CD4-positive, alpha-beta T cell treated with Interleukin-12 subunit alpha and Interleukin-12 subunit beta, for 1 hour (primary cell): Measurements from ENCODE around the gene CANX.
"Not testable (repeated sequence)": the region's sequence is repeated elsewhere in the genome, so short reads cannot be mapped to it uniquely, and the experiment has no call there.

Experiments
- DNase-seq: peaks from one replicate; pipeline ENCODE4 v3.0.0-alpha.2; 2020

CANX gene

DNA sequence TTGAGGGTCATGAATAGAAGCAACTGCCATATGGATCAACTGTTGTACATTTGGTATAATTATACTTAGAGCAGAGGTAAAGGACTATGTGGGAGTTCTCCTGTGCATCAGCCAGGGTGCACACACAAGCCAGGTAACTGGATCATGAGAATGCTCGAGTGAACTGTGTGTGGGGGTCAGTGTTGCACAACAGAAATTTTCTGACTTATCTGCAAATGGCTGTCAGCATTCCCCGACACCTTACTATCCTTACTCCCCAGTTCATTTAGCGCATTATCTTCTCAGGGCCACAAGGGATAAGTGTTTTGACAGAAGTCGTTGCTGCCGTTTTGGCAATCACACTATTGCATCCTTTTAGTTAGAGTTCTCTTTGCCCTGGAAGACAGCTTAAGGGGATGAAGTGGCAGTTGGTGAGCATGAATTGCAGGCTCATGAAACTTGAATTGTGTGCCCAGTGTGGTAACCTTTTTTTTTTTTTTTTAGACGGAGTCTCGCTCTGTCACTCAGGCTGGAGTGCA lies 1.7 kb downstream of the CANX start:
- no peak for DNase-seq

DNA sequence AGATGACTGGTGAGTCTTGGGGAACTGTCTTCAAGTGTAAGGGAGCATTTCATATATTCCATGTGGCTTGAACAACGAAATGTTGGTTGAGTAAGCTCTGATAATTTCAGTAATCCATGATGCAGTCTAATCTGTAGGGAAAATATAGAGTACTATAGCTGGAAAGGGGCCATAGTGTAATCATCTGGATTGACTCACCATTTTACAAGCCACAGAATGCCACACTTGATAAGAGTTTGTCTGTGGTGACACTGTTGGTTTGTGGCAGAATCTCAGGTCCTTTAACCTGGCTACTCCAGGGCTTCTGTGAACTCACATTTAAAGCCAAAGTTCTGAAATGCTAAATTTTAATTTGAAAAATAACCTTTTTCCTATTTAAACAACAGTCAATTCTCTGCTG lies 17.5 kb downstream of the CANX start:
- no peak for DNase-seq

- no peak for DNase-seq
Observed at GRCh38 chr5:179720222-179720621, 21.5 kb downstream of the CANX start.

GRCh38 chr5:179724163-179724562 lies 25.4 kb downstream of the CANX start:
- no peak for DNase-seq

DNA sequence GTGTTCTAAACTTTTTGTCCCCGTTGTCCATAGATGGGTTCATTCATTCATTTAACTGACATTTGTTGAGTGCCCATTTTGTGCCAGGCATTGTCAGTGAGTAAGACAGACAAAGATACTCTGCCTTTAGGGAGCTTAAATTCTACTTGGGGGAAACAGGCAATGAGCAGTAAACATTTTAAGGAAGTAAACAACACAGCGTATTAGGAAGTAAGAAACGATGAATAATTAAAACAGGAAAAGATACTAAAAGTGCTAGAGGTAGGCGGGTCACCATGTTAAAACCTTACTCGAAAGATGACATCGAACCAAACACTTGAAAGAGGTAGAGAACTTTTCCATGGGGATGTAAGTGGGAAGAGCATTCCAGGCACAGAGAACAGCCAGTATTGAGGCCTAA lies 28.3 kb downstream of the CANX start:
- DNase-seq: no peak

- DNase-seq: no peak
Observed at GRCh38 chr5:179729303-179729702, 30.5 kb downstream of the CANX start.

DNA sequence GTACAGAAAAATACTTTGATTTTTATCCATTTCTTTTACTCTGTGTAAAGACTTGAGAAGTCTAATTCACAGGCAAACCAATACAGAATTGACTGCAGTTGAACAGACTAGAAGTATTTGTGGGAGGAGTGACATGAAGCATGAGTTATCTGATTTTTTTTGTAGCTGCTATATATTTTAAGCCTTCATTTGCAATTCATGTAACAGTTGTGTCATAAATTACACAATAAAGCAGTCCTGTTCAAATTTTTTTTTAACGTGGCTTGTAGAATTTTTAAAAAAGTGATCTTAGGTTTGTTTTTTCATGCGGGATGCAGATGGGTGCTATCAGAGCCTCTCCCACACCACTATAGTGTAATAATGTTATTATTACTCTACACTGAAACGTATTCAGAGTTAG lies 31.0 kb downstream of the CANX start:
- DNase-seq: no peak

- DNase-seq: no peak
Observed at GRCh38 chr5:179730356-179730755, 31.6 kb downstream of the CANX start.

GRCh38 chr5:179730852-179731251 lies 32.1 kb downstream of the CANX start:
- DNase-seq: no peak

- DNase-seq: no peak
Observed at GRCh38 chr5:179731791-179732411, 33.1 kb downstream of the CANX start.

GRCh38 chr5:179732412-179732917 lies 33.7 kb downstream of the CANX start, which contains the start of gene MAML1:
Gene MAML1, plus strand, starts transcription at chr5:179732822. Its CDS starts 291 bp downstream, at chr5:179733113.
- peak; percentile 100 for DNase-seq

GRCh38 chr5:179732918-179733771 lies 34.4 kb downstream of the CANX start:
- DNase-seq: no peak

DNA sequence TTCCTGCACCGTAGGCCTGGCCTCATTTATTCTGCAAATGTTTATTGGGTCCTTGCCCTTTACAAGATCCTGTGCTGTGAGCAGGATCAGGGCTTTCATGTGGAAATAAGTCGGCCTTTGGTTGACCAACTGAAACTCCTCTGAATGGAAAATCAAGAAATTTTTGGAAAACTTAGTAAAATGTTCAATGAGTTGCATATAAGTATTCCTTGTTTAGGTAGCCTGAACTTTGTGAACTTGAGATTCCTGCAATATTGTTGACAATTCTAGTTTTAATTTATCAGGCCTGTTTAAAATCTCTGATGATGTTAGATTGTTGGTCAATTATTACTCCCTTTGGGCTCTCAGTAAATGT lies 35.0 kb downstream of the CANX start:
- DNase-seq: no peak

DNA sequence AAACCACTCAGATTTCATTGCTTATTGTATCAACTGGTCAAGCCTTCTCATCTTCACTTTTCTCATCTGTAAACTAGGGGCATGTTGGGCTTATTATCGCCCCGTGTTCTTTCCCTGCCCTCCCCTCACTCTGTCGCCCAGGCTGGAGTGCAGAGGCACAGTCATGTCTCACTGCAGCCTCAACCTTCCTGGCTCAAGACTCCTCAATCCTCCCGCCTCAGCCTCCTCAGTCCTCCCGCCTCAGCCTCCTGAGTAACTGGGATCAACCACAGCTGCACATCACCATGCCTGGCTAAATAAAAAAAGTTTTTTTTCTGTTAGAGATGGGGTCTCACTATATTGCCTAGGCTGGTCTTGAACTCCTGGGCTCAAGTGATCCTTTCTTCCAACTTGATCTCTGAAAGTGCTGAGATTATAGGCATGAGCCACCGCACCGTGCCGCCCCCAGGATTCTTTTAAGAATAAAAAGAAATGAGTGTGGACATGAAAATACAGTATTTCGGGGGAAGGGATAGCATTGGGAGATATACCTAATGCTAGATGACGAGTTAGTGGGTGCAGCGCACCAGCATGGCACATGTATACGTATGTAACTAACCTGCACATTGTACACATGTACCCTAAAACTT lies 35.9 kb downstream of the CANX start:
- DNase-seq: no peak

DNA sequence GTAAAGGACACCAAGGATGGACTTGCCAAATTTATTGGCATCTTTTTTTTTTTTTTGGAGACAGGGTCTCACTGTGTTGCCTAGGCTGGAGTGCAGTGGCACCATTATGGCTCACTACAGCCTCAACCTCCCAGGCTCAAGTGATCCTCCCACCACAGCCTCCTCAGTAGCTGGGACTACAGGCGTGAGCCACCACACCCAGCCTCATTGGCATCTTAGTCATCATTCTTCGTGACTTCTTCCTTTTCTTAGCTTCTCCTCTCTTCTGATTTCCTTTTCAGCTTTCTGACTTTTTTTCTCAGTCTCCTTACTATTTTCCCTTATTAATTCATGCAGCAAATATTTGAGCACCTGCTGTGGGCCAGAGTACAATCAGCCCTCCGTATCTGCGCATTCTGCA lies 40.0 kb downstream of the CANX start:
- DNase-seq: no peak

DNA sequence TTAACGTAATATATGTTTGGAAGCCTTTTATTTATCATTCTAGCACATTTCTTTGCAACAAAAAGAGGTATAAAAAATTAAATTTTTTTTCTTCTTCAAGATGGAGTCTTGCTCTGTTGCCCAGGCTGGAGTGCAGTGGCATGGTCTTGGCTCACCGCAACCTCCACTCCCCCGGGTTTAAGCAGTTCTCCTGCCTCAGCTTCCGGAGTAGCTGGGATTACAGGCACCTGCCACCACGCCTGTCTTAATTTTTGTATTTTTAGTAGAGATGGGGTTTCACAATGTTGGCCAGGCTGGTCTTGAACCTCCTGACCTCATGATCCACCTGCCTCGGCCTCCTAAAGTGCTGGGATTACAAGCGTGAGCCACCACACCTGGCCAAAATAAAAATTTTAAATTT lies 45.3 kb downstream of the CANX start:
- not testable (repeated sequence) for DNase-seq

GRCh38 chr5:179746872-179747271 lies 48.1 kb downstream of the CANX start:
- no peak for DNase-seq

DNA sequence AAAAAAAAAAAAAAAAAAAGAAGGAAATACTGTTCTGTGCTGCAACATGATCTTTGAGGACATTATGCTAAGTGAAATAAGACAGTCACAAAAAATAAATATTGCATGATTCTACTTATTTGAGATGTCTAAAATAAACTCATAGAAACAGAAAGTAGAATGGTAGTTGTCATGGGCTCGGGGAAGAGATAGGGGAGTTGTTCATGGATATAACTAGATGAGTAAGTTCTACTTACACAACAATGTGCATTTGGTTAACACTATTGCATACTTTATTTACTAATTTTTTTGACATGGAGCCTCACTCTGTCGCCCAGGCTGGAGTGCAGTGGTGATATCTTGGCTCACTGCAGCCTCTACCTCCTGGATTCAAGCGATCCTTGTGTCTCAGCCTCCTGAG lies 49.0 kb downstream of the CANX start:
- DNase-seq: no peak

DNA sequence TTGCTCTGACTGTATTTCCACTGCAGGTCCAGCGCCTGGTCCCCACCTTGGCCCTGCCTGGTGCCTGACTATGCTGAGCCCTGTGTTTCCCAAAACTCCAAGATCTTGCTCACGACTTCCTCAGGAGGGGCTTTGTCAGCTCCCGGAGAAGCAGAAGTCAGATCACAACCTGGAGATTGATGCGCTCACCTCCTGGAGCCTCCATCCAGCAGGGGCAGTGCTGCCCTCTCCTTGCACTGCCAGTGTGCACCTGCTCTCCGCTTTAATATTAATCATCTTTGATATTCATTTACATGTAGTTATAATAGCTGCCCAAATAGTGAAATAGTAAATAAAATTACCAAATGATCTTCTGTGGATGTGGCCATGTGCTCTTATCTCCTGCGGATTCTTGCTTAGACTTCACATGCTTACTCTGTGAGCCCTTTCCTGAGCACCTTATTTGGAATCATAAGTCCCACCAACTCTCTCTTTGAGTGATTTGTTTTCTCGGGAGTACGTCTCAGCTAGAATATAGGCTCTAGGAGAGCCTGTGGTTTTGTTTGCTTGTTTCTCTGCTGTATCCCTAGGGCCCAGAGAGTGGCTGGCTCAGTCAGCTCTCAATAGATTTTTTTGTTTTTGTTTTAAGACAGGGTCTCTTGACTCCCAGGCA lies 51.2 kb downstream of the CANX start:
- no peak for DNase-seq

DNA sequence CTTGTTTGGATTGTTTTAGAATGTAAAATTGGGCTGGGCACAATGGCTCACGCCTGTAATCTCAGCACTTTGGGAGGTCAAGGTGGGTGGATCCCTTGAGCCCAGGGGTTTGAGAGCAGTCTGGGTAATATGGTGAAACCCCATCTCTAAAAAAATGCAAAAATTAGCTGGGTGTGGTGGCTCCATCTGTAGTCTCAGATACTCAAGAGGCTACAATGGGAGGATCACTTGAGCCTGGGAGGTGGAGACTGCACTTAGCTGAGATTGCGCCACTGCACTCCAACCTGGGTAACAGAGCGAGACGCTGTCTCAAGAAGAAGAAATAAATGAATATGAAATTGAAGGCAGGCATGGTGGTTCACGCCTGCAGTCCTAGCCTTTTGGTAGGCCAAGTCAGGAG lies 55.2 kb downstream of the CANX start:
- DNase-seq: no peak

DNA sequence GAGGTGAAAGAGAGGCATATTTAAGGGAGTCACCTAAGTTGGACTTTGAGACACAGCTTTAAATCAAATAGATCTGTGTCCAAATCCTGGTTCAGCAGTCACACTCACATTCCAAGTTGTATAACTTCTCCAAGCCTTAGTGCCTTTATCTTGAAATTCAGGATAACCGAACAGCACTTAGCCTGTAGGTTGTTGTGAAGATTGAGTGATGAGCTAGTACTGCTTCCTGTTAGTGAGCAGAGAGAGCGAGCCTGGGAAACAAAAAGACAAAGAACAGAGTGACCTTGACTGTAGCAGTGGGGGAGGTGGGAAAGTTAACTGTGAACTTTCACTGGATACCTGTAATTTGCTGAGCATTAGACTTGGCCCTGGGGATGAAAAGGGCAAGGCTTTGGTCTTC lies 56.3 kb downstream of the CANX start:
- no peak for DNase-seq

DNA sequence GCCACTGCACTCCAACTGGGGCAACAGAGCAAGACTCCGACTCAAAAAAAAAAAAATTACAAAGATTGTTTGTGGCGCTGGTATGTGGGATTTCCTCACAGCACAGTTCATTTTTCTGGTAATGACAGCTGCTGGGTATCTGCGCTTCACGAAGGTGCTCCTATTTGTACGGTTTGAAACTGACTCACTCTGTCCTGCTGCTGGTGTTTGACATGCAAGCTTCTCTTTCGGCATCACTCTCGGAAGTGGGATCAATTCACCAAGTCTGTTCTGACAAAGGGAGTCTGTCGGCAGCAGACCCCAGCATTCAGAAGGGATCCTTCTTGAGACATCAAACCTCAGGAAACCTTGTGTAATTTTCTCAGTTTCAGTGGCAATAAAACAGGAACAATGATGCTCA lies 60.2 kb downstream of the CANX start:
- DNase-seq: no peak
